ENCODE measurements around the gene CKM. TPM values are rescaled to one million over a fixed set of nuclear protein-coding genes. Genes with fewer than 3 reads are reported as not detected.

Gene CKM
- total RNA-seq, 1 experiment from 2014 or later: not detected

- POLR2A ChIA-PET (ENCODE audit: unreplicated experiment): interaction anchor here (0.6 kb wide), 1 partner anchor 200 kb away, joined by 4 read pairs; no protein-coding TSS in a partner anchor
Measured at GRCh38 chr19:45276284-45276687, 46.4 kb downstream of the CKM start.

GRCh38 chr19:45275370-45275971 is 47.2 kb downstream of the CKM start:
- Histone ChIP-seq H3K36me3 (ENCODE audit: low read depth, low read length) (peaks cover 7% of the 10 kb centered on the region; the same call in 1 of the 2 replicates), H3K9me3 (ENCODE audit: low read length) (no peaks in the 10 kb centered on the region), H4K20me1 (ENCODE audit: low read length) (no peaks in the 10 kb centered on the region), H3F3A (ENCODE audit: low read length, unreplicated experiment) (no peaks in the 10 kb centered on the region), H3K4me1 (ENCODE audit: insufficient read depth, low read length) (no peaks in the 10 kb centered on the region), H3K9me2 (replicated peaks; ENCODE audit: low read length) (no peaks in the 10 kb centered on the region), H2AFZ (ENCODE audit: low read length) (no peak overlapping the region), H3K79me2 (ENCODE audit: low read length) (no peaks in the 10 kb centered on the region), H3K4me2 (ENCODE audit: low read length) (no peak overlapping the region), H3K27ac (ENCODE audit: low read length) (no peak overlapping the region), H3K27me3 (ENCODE audit: low read length) (no peaks in the 10 kb centered on the region), H3K9ac (ENCODE audit: low read length) (no peak overlapping the region), H3K4me3 (ENCODE audit: low read length) (no peak overlapping the region)
- ChIA-PET CTCF (no interaction called here), POLR2A (ENCODE audit: unreplicated experiment) (interaction anchor here (0.6 kb wide), 1 partner anchor 201 kb away, joined by 4 read pairs; no protein-coding TSS in a partner anchor)
- no TSS peak for BruUV-seq (replicated peaks)
- no peak for TF ChIP-seq CTCF (conservative IDR thresholded peaks at IDR 0.05; ENCODE audit: low read depth, low read length)
- DNase-seq (no peak), ATAC-seq (no peak)
- intact Hi-C loops (cut with micrococcal nuclease): no loop called here

More at GRCh38 chr19:45276284-45276687, 46.4 kb downstream of the CKM start:
- TF ChIP-seq EZH2 (IDR thresholded peaks at IDR 0.05; ENCODE audit: low read length, unreplicated experiment): no peak
- TF ChIP-seq EZH2phosphoT487 (IDR thresholded peaks at IDR 0.05; ENCODE audit: borderline replicate concordance, low read length): no peak
- TF ChIP-seq CTCF (conservative IDR thresholded peaks at IDR 0.05; ENCODE audit: low read depth, low read length): no peak
- H4K20me1 ChIP-seq (ENCODE audit: low read length): no peaks in the 10 kb centered on the region
- ATAC-seq (no peak), DNase-seq (no peak)
- H3K4me3 ChIP-seq (ENCODE audit: low read length): no peak overlapping the region
- H3K27ac ChIP-seq (ENCODE audit: low read length): no peak overlapping the region
- H3K79me2 ChIP-seq (ENCODE audit: low read length): no peaks in the 10 kb centered on the region
- H3K27me3 ChIP-seq (ENCODE audit: low read length): no peaks in the 10 kb centered on the region
- no peak overlapping the region for H3K9ac ChIP-seq (ENCODE audit: low read length)
- H3K9me3 ChIP-seq (ENCODE audit: low read length): no peaks in the 10 kb centered on the region
- H3K9me2 ChIP-seq (replicated peaks; ENCODE audit: low read length): no peaks in the 10 kb centered on the region
- no peak overlapping the region for H3K4me2 ChIP-seq (ENCODE audit: low read length)
- peaks cover 5% of the 10 kb centered on the region; the same call in 1 of the 2 replicates for H3K36me3 ChIP-seq (ENCODE audit: low read depth, low read length)
- BruUV-seq (replicated peaks): no TSS peak
- no peaks in the 10 kb centered on the region for H3F3A ChIP-seq (ENCODE audit: low read length, unreplicated experiment)
- H3K4me1 ChIP-seq (ENCODE audit: insufficient read depth, low read length): no peaks in the 10 kb centered on the region
- CTCF ChIA-PET: no interaction called here
- intact Hi-C loops (cut with micrococcal nuclease): no loop called here
- no peak overlapping the region for H2AFZ ChIP-seq (ENCODE audit: low read length)

- Histone ChIP-seq H3F3A (ENCODE audit: low read length, unreplicated experiment) (no peaks in the 10 kb centered on the region), H3K4me1 (ENCODE audit: insufficient read depth, low read length) (no peaks in the 10 kb centered on the region), H3K4me2 (ENCODE audit: low read length) (no peak overlapping the region), H3K36me3 (ENCODE audit: low read depth, low read length) (peaks cover 7% of the 10 kb centered on the region; the same call in 1 of the 2 replicates), H2AFZ (ENCODE audit: low read length) (no peak overlapping the region), H4K20me1 (ENCODE audit: low read length) (no peaks in the 10 kb centered on the region), H3K27me3 (ENCODE audit: low read length) (no peaks in the 10 kb centered on the region), H3K9me2 (replicated peaks; ENCODE audit: low read length) (no peaks in the 10 kb centered on the region), H3K9me3 (ENCODE audit: low read length) (no peaks in the 10 kb centered on the region), H3K27ac (ENCODE audit: low read length) (no peak overlapping the region), H3K9ac (ENCODE audit: low read length) (no peak overlapping the region), H3K79me2 (ENCODE audit: low read length) (no peaks in the 10 kb centered on the region), H3K4me3 (ENCODE audit: low read length) (no peak overlapping the region)
- ATAC-seq: no peak
- no peak for DNase-seq
- BruUV-seq (replicated peaks): no TSS peak
- POLR2A ChIA-PET (ENCODE audit: unreplicated experiment): no interaction called here
- TF ChIP-seq CTCF (conservative IDR thresholded peaks at IDR 0.05; ENCODE audit: low read depth, low read length) (no peak), EZH2phosphoT487 (IDR thresholded peaks at IDR 0.05; ENCODE audit: borderline replicate concordance, low read length) (no peak), EZH2 (IDR thresholded peaks at IDR 0.05; ENCODE audit: low read length, unreplicated experiment) (no peak)
- intact Hi-C loops (cut with micrococcal nuclease): no loop called here
- CTCF ChIA-PET: no interaction called here
Measured at GRCh38 chr19:45273521-45273855, 49.2 kb downstream of the CKM start.

All from PC-3 (cell line).